ENCODE measurements around the gene DOLK. TPM values are rescaled to one million over a fixed set of nuclear protein-coding genes. Genes with fewer than 3 reads are reported as not detected.

Gene DOLK
- total and polyA plus RNA-seq, 10 of the 15 experiments (the other 5 are each of a cell fraction or from before 2014, with no cell fraction given): 1.9 to 18.2 (median 9.1) TPM

DNA sequence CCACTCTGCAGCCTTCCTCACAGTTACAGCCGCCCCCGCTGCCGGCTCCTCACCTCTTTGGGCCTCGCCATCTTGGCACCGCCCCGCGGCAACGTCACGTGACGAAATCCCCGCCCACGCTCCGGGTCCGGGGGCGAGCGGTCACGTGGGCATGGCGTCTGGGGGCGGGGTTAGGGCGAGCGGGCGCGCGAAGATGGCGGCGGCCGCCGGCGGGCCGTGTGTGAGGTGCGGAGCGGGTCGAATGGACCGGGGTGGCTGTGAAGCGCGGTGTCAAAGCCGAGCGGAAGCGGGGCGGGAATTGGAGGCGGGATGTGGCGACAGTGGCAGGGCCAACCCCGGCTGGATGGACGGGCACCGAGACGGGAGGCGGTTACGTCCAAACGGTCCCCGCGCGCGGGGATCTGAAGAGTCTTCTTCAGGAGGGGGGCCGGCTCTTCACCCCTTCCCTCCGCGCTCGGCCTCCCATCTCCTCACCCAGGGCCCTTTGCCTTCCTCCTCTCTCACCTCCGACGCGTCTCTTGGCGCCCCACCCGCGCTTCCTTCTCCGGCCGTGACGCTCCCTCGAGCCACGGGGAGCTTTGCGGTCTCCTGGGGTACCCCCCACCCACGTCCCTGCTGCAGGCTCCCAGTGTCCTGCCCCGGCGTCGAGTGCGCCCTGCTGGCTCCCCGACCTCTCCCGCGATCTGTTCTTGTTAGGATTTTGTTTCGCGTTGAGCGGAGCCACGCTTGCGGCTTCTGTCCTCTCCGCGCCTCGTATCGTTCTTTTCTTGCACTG is at the start of gene DOLK, which contains the start of gene NUP188 (continued):
- TF ChIP-seq, protein P1, sequence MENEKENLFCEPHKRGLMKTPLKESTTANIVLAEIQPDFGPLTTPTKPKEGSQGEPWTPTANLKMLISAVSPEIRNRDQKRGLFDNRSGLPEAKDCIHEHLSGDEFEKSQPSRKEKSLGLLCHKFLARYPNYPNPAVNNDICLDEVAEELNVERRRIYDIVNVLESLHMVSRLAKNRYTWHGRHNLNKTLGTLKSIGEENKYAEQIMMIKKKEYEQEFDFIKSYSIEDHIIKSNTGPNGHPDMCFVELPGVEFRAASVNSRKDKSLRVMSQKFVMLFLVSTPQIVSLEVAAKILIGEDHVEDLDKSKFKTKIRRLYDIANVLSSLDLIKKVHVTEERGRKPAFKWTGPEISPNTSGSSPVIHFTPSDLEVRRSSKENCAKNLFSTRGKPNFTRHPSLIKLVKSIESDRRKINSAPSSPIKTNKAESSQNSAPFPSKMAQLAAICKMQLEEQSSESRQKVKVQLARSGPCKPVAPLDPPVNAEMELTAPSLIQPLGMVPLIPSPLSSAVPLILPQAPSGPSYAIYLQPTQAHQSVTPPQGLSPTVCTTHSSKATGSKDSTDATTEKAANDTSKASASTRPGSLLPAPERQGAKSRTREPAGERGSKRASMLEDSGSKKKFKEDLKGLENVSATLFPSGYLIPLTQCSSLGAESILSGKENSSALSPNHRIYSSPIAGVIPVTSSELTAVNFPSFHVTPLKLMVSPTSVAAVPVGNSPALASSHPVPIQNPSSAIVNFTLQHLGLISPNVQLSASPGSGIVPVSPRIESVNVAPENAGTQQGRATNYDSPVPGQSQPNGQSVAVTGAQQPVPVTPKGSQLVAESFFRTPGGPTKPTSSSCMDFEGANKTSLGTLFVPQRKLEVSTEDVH (IDR thresholded peaks at IDR 0.05; ENCODE audit: low read depth, partially characterized antibody): no peak
- TF ChIP-seq NR2F1 (conservative IDR thresholded peaks at IDR 0.05): no peak
- TF ChIP-seq, protein P2, sequence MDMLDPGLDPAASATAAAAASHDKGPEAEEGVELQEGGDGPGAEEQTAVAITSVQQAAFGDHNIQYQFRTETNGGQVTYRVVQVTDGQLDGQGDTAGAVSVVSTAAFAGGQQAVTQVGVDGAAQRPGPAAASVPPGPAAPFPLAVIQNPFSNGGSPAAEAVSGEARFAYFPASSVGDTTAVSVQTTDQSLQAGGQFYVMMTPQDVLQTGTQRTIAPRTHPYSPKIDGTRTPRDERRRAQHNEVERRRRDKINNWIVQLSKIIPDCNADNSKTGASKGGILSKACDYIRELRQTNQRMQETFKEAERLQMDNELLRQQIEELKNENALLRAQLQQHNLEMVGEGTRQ (IDR thresholded peaks at IDR 0.05; ENCODE audit: borderline replicate concordance, low read depth, low read length): peak; percentile 98
- peak; percentile 65 for TF ChIP-seq PAX5 (IDR thresholded peaks at IDR 0.05; ENCODE audit: borderline replicate concordance, low read depth, low read length)
- TF ChIP-seq MYC (IDR thresholded peaks at IDR 0.05; ENCODE audit: insufficient read depth, insufficient read length, insufficient replicate concordance, low read length, severe bottlenecking): no peak
- TF ChIP-seq RB1 (IDR thresholded peaks at IDR 0.05; ENCODE audit: borderline replicate concordance): peak; percentile 92; the same call in 1 of the 2 replicates
- TF ChIP-seq, protein P3, sequence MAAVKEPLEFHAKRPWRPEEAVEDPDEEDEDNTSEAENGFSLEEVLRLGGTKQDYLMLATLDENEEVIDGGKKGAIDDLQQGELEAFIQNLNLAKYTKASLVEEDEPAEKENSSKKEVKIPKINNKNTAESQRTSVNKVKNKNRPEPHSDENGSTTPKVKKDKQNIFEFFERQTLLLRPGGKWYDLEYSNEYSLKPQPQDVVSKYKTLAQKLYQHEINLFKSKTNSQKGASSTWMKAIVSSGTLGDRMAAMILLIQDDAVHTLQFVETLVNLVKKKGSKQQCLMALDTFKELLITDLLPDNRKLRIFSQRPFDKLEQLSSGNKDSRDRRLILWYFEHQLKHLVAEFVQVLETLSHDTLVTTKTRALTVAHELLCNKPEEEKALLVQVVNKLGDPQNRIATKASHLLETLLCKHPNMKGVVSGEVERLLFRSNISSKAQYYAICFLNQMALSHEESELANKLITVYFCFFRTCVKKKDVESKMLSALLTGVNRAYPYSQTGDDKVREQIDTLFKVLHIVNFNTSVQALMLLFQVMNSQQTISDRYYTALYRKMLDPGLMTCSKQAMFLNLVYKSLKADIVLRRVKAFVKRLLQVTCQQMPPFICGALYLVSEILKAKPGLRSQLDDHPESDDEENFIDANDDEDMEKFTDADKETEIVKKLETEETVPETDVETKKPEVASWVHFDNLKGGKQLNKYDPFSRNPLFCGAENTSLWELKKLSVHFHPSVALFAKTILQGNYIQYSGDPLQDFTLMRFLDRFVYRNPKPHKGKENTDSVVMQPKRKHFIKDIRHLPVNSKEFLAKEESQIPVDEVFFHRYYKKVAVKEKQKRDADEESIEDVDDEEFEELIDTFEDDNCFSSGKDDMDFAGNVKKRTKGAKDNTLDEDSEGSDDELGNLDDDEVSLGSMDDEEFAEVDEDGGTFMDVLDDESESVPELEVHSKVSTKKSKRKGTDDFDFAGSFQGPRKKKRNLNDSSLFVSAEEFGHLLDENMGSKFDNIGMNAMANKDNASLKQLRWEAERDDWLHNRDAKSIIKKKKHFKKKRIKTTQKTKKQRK (IDR thresholded peaks at IDR 0.05; ENCODE audit: low read depth, low read length): no peak
- no peak for TF ChIP-seq SMARCA5 (IDR thresholded peaks at IDR 0.05)
- peak; percentile 89; the same call in 1 of the 2 replicates for TF ChIP-seq BACH1 (IDR thresholded peaks at IDR 0.05; ENCODE audit: borderline replicate concordance)
- TF ChIP-seq, protein P4, sequence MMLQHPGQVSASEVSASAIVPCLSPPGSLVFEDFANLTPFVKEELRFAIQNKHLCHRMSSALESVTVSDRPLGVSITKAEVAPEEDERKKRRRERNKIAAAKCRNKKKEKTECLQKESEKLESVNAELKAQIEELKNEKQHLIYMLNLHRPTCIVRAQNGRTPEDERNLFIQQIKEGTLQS (IDR thresholded peaks at IDR 0.05; ENCODE audit: borderline replicate concordance, extremely low read depth, low read depth, low read length): peak; percentile 97
- peak; percentile 90 for TF ChIP-seq CREB1 (IDR thresholded peaks at IDR 0.05; ENCODE audit: low read depth)
- peak; percentile 55 for TF ChIP-seq NR2C1 (IDR thresholded peaks at IDR 0.05)
- TF ChIP-seq RUNX3 (IDR thresholded peaks at IDR 0.05; ENCODE audit: low read length): peak; percentile 88
- peak; percentile 86 for TF ChIP-seq CREM (IDR thresholded peaks at IDR 0.05; ENCODE audit: low read depth)
- no peak for TF ChIP-seq TCF3 (IDR thresholded peaks at IDR 0.05; ENCODE audit: borderline replicate concordance, insufficient read depth, low read depth, low read length)
- TF ChIP-seq, protein P5, sequence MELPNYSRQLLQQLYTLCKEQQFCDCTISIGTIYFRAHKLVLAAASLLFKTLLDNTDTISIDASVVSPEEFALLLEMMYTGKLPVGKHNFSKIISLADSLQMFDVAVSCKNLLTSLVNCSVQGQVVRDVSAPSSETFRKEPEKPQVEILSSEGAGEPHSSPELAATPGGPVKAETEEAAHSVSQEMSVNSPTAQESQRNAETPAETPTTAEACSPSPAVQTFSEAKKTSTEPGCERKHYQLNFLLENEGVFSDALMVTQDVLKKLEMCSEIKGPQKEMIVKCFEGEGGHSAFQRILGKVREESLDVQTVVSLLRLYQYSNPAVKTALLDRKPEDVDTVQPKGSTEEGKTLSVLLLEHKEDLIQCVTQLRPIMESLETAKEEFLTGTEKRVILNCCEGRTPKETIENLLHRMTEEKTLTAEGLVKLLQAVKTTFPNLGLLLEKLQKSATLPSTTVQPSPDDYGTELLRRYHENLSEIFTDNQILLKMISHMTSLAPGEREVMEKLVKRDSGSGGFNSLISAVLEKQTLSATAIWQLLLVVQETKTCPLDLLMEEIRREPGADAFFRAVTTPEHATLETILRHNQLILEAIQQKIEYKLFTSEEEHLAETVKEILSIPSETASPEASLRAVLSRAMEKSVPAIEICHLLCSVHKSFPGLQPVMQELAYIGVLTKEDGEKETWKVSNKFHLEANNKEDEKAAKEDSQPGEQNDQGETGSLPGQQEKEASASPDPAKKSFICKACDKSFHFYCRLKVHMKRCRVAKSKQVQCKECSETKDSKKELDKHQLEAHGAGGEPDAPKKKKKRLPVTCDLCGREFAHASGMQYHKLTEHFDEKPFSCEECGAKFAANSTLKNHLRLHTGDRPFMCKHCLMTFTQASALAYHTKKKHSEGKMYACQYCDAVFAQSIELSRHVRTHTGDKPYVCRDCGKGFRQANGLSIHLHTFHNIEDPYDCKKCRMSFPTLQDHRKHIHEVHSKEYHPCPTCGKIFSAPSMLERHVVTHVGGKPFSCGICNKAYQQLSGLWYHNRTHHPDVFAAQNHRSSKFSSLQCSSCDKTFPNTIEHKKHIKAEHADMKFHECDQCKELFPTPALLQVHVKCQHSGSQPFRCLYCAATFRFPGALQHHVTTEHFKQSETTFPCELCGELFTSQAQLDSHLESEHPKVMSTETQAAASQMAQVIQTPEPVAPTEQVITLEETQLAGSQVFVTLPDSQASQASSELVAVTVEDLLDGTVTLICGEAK (IDR thresholded peaks at IDR 0.05; ENCODE audit: borderline replicate concordance): no peak
- TF ChIP-seq EGR1 (IDR thresholded peaks at IDR 0.05; ENCODE audit: borderline replicate concordance in 1 of 2, low read depth in 2 of 2, low read length in 2 of 2): peak; percentile 95 to 100
